ENCODE measurements around the gene NES.

Gene NES, protein sequence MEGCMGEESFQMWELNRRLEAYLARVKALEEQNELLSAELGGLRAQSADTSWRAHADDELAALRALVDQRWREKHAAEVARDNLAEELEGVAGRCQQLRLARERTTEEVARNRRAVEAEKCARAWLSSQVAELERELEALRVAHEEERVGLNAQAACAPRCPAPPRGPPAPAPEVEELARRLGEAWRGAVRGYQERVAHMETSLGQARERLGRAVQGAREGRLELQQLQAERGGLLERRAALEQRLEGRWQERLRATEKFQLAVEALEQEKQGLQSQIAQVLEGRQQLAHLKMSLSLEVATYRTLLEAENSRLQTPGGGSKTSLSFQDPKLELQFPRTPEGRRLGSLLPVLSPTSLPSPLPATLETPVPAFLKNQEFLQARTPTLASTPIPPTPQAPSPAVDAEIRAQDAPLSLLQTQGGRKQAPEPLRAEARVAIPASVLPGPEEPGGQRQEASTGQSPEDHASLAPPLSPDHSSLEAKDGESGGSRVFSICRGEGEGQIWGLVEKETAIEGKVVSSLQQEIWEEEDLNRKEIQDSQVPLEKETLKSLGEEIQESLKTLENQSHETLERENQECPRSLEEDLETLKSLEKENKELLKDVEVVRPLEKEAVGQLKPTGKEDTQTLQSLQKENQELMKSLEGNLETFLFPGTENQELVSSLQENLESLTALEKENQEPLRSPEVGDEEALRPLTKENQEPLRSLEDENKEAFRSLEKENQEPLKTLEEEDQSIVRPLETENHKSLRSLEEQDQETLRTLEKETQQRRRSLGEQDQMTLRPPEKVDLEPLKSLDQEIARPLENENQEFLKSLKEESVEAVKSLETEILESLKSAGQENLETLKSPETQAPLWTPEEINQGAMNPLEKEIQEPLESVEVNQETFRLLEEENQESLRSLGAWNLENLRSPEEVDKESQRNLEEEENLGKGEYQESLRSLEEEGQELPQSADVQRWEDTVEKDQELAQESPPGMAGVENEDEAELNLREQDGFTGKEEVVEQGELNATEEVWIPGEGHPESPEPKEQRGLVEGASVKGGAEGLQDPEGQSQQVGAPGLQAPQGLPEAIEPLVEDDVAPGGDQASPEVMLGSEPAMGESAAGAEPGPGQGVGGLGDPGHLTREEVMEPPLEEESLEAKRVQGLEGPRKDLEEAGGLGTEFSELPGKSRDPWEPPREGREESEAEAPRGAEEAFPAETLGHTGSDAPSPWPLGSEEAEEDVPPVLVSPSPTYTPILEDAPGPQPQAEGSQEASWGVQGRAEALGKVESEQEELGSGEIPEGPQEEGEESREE (N-terminal part only)

DNA sequence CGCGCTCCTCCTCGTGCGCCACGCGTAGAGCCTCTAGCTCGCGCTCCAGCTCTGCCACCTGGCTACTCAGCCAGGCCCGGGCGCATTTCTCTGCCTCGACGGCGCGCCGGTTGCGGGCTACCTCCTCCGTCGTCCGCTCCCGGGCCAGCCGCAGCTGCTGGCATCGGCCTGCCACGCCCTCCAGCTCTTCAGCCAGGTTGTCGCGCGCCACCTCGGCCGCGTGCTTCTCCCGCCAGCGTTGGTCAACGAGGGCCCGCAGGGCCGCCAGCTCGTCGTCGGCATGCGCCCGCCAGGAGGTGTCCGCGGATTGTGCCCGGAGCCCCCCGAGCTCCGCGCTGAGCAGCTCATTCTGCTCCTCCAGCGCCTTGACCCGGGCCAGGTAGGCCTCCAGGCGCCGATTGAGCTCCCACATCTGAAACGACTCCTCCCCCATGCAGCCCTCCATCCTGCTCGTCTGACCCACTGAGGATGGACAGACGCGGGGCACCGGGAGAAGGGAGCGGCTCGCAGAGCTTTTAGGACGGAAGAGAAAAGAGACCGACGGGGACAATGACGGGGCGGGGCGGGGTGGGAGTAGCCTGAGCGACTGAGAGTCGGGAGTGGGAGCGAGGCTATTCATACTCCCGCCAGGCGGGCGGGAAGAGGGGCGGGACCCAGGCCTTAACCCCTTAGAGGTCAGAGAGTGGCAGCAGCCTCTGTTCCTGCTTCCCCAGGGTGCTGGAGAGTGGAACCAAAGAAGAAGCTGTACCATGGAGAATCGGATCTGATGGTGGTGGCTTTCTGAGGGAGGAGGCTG is at the start of gene NES:
Gene NES (minus strand): TSS at position 588 of the 796 bp plus-strand sequence. CDS start 143 bp downstream, at position 445.
- H3K27me3 ChIP-seq (ENCODE audit: control insufficient read depth in 2 of 2, insufficient read depth in 2 of 2, low read length in 2 of 2): peaks cover 33 to 44% of the 10 kb centered on the region in 2 donors
- H3K9me3 ChIP-seq (ENCODE audit: control insufficient read depth in 2 of 2, low read length in 2 of 2): no peaks in the 10 kb centered on the region
- peak within 1 kb of the TSS; percentile 50 to 58 for H3K4me3 ChIP-seq (ENCODE audit: low read length in 2 of 2)
- H3K9ac ChIP-seq (ENCODE audit: low read depth in 1 of 2, low read length in 2 of 2): peak within 1 kb of the TSS in 1 of 2 donors; percentile 43
- no peaks in the 10 kb centered on the region for H3K36me3 ChIP-seq (ENCODE audit: control insufficient read depth in 2 of 2, insufficient read depth in 2 of 2, low read length in 2 of 2)
- H3K4me1 ChIP-seq (ENCODE audit: control insufficient read depth in 2 of 2, insufficient read depth in 2 of 2, low read length in 2 of 2): peaks cover 7 to 10% of the 10 kb centered on the region in 2 donors
- peak within 1 kb of the TSS; percentile 38 to 56 for H3K27ac ChIP-seq (ENCODE audit: low read depth in 2 of 2, low read length in 2 of 2)

DNA sequence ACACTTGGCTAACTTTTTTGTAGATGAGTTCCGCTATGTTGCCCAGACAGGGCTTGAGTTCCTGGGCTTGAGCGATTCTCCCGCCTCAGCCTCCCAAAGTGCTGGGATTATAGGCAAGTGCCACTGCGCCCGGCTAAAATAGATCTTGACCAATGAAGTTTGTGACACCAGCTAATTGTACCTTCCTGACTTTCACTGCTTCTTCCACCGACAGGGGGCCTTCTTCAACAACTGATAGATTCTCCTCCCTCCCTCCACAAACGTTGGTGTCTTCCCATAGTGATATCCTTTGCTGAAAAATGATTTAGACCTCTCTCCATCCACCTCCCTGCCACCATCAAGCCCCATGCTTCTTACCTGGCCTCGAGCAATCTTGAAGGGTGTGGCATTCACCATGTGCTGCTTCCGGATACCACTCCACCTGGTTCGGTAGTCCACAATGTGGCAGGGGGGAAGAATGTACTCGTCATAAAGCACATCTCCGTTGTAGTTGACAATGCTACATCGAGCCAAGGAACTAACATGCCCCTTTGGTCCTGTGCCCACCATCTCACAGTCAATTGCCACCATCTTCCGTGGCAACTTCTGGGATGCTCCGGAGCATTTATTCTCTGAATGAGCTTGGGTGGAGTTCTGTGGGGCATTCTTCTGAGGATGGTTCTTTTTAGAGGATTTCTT is 49.5 kb upstream of the NES start:
- Histone ChIP-seq H3K9me3 (ENCODE audit: control insufficient read depth in 2 of 2, low read length in 2 of 2) (no peaks in the 10 kb centered on the region), H3K4me1 (ENCODE audit: control insufficient read depth in 2 of 2, insufficient read depth in 2 of 2, low read length in 2 of 2) (peaks cover 35 to 36% of the 10 kb centered on the region in 2 donors), H3K9ac (ENCODE audit: low read depth in 1 of 2, low read length in 2 of 2) (peak overlapping the region; percentile 38 to 49), H3K4me3 (ENCODE audit: low read length in 2 of 2) (peak overlapping the region; percentile 46 to 100), H3K27ac (ENCODE audit: low read depth in 2 of 2, low read length in 2 of 2) (no peak overlapping the region), H3K27me3 (ENCODE audit: control insufficient read depth in 2 of 2, insufficient read depth in 2 of 2, low read length in 2 of 2) (no peaks in the 10 kb centered on the region), H3K36me3 (ENCODE audit: control insufficient read depth in 2 of 2, insufficient read depth in 2 of 2, low read length in 2 of 2) (peaks cover 26 to 32% of the 10 kb centered on the region in 2 donors)

DNA sequence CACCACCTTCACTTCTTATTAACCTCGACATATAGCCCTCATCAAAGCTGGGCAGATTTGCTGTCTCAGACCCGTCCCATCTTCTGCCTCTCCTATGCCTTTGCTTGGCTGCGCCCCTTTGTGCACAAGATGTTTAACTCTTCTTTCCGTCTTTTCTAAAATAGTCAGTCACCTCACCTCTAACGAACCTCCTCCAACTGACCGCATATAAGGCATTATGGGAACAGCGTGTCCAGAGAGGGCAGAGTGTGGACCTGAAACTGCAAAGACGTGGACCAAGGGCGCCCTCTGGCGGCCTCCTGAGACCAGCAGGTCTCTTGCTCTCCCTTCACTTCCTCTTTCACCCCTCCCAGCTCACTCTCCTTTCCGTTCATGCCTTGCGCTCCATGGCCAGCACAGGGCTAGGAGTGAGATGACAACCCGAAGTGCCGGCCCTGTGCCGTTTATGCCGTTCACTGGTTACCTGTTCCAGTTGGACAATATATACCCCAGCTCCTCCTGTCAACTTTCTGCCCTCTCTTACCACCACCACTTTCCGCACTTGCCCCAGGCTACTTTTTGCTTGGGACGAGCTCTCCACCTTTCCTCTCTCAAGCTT is 48.6 kb upstream of the NES start:
- Histone ChIP-seq H3K9me3 (ENCODE audit: control insufficient read depth in 2 of 2, low read length in 2 of 2) (no peaks in the 10 kb centered on the region), H3K9ac (ENCODE audit: low read depth in 1 of 2, low read length in 2 of 2) (peak overlapping the region; percentile 44 to 49), H3K36me3 (ENCODE audit: control insufficient read depth in 2 of 2, insufficient read depth in 2 of 2, low read length in 2 of 2) (peaks cover 33 to 40% of the 10 kb centered on the region in 2 donors), H3K4me3 (ENCODE audit: low read length in 2 of 2) (peak overlapping the region; percentile 44 to 100), H3K27me3 (ENCODE audit: control insufficient read depth in 2 of 2, insufficient read depth in 2 of 2, low read length in 2 of 2) (no peaks in the 10 kb centered on the region), H3K27ac (ENCODE audit: low read depth in 2 of 2, low read length in 2 of 2) (no peak overlapping the region), H3K4me1 (ENCODE audit: control insufficient read depth in 2 of 2, insufficient read depth in 2 of 2, low read length in 2 of 2) (peaks cover 35 to 36% of the 10 kb centered on the region in 2 donors)

DNA sequence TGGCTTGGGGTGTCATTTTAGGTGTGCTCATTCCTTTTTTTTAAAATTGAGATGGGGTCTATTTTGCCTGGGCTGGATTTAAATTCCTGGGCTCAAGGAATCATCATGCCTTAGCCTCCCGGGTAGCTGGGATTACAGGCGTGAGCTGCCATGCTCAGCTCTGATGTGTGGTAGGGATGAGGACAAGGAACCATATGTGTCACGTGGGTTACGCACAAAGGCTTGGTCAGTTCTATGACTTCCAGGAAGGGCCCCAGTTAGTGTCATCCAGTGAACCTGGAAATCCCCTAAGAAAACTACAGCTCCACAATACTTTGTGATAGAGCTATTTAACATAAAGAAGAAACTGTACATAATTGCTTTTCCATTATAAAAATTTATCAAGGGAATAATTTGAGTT is 44.3 kb upstream of the NES start:
- H3K4me3 ChIP-seq (ENCODE audit: low read length in 2 of 2): no peak overlapping the region
- H3K27me3 ChIP-seq (ENCODE audit: control insufficient read depth in 2 of 2, insufficient read depth in 2 of 2, low read length in 2 of 2): no peaks in the 10 kb centered on the region
- peaks cover 16 to 19% of the 10 kb centered on the region in 2 donors for H3K4me1 ChIP-seq (ENCODE audit: control insufficient read depth in 2 of 2, insufficient read depth in 2 of 2, low read length in 2 of 2)
- H3K36me3 ChIP-seq (ENCODE audit: control insufficient read depth in 2 of 2, insufficient read depth in 2 of 2, low read length in 2 of 2): peaks cover 35 to 43% of the 10 kb centered on the region in 2 donors
- H3K27ac ChIP-seq (ENCODE audit: low read depth in 2 of 2, low read length in 2 of 2): no peak overlapping the region
- H3K9me3 ChIP-seq (ENCODE audit: control insufficient read depth in 2 of 2, low read length in 2 of 2): no peaks in the 10 kb centered on the region
- H3K9ac ChIP-seq (ENCODE audit: low read depth in 1 of 2, low read length in 2 of 2): no peak overlapping the region

DNA sequence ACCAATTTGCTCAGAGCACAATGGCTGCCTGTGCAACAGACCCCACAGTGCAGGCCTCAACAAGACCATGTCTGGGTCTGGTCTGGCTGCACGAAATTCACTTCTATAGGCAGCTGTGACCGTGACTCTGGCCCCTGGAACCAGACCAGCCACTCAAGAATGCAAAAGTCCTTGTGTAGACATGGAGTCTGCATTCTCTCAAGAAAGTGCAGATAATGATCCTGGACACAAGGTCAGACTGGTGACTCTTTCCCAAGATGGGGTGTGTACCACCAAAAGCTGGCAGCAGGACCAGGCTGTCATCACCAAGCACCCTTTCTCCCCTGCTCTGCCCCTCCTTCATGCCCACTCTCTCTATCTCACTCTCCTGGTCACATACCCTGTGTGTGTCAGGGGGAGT is 43.9 kb upstream of the NES start:
- Histone ChIP-seq H3K9me3 (ENCODE audit: control insufficient read depth in 2 of 2, low read length in 2 of 2) (no peaks in the 10 kb centered on the region), H3K9ac (ENCODE audit: low read depth in 1 of 2, low read length in 2 of 2) (no peak overlapping the region), H3K27ac (ENCODE audit: low read depth in 2 of 2, low read length in 2 of 2) (no peak overlapping the region), H3K27me3 (ENCODE audit: control insufficient read depth in 2 of 2, insufficient read depth in 2 of 2, low read length in 2 of 2) (no peaks in the 10 kb centered on the region), H3K4me3 (ENCODE audit: low read length in 2 of 2) (no peak overlapping the region), H3K4me1 (ENCODE audit: control insufficient read depth in 2 of 2, insufficient read depth in 2 of 2, low read length in 2 of 2) (peaks cover 12 to 15% of the 10 kb centered on the region in 2 donors), H3K36me3 (ENCODE audit: control insufficient read depth in 2 of 2, insufficient read depth in 2 of 2, low read length in 2 of 2) (peaks cover 35 to 43% of the 10 kb centered on the region in 2 donors)

DNA sequence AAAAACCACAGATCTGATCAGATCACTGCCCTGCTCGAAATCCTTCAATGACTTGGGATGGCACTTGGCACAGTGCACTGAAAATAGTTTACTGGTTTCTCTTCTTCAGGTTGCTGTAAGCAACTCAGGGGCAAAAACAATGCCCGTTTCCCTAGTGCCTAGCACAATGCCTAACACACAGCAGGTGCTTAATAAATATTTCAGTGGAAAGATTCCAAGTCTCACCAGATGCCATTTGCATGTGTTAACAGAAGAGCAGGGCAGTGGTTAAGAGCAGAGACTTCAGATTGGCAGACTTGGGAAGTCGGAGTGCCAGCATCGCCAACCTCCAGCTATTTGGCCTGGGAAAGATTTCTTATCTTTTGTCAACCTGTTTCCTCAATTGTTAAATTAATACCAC is 40.1 kb upstream of the NES start:
- peaks cover 10 to 16% of the 10 kb centered on the region in 2 donors for H3K36me3 ChIP-seq (ENCODE audit: control insufficient read depth in 2 of 2, insufficient read depth in 2 of 2, low read length in 2 of 2)
- H3K4me1 ChIP-seq (ENCODE audit: control insufficient read depth in 2 of 2, insufficient read depth in 2 of 2, low read length in 2 of 2): no peaks in the 10 kb centered on the region
- H3K4me3 ChIP-seq (ENCODE audit: low read length in 2 of 2): no peak overlapping the region
- no peaks in the 10 kb centered on the region for H3K9me3 ChIP-seq (ENCODE audit: control insufficient read depth in 2 of 2, low read length in 2 of 2)
- no peak overlapping the region for H3K9ac ChIP-seq (ENCODE audit: low read depth in 1 of 2, low read length in 2 of 2)
- H3K27ac ChIP-seq (ENCODE audit: low read depth in 2 of 2, low read length in 2 of 2): no peak overlapping the region
- H3K27me3 ChIP-seq (ENCODE audit: control insufficient read depth in 2 of 2, insufficient read depth in 2 of 2, low read length in 2 of 2): no peaks in the 10 kb centered on the region

DNA sequence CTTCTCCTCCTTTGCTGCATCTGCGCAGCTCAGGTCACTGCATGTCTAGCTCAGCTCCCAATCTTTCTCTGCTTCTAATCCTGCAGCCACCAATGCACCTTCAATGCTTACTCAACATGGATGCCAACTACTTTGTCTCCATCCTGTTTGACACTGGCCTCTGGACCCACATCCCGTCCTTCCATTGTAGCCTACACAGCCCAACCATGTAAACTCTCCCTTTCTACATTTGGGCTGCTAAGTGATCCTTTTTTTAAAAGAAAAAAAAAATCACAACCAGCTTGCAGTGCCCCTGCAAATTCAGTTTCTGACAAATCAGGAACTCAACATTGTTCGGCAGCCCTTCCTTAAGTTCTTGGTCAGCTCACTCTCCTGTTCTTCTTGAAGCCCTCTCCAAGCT is 37.6 kb upstream of the NES start:
- H3K4me1 ChIP-seq (ENCODE audit: control insufficient read depth in 2 of 2, insufficient read depth in 2 of 2, low read length in 2 of 2): peaks cover 3 to 5% of the 10 kb centered on the region in 2 donors
- no peaks in the 10 kb centered on the region for H3K9me3 ChIP-seq (ENCODE audit: control insufficient read depth in 2 of 2, low read length in 2 of 2)
- no peak overlapping the region for H3K9ac ChIP-seq (ENCODE audit: low read depth in 1 of 2, low read length in 2 of 2)
- no peak overlapping the region for H3K4me3 ChIP-seq (ENCODE audit: low read length in 2 of 2)
- H3K27me3 ChIP-seq (ENCODE audit: control insufficient read depth in 2 of 2, insufficient read depth in 2 of 2, low read length in 2 of 2): no peaks in the 10 kb centered on the region
- H3K27ac ChIP-seq (ENCODE audit: low read depth in 2 of 2, low read length in 2 of 2): no peak overlapping the region
- peaks cover 0 to 1% of the 10 kb centered on the region in 2 donors for H3K36me3 ChIP-seq (ENCODE audit: control insufficient read depth in 2 of 2, insufficient read depth in 2 of 2, low read length in 2 of 2)

DNA sequence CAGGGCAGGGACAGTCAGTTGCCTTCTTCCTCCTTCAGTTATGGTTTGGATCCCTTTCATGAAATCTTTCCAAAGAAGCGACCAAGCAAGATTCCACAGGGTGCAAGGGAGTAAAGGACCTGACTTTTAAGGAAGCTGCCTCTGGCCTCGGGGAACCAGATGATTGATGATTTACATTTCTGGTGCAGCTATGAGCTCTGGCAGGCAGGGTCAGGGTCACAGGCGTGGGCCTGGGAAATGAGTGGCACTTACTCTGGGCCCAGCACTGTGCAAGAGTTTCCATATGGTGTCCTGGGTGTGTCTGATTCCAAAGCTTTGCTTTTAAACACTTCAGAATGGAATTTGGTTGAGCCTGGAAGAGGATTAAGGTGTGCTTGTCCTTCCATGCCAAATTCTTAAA is 35.4 kb upstream of the NES start:
- peaks cover 3 to 8% of the 10 kb centered on the region in 2 donors for H3K4me1 ChIP-seq (ENCODE audit: control insufficient read depth in 2 of 2, insufficient read depth in 2 of 2, low read length in 2 of 2)
- H3K36me3 ChIP-seq (ENCODE audit: control insufficient read depth in 2 of 2, insufficient read depth in 2 of 2, low read length in 2 of 2): no peaks in the 10 kb centered on the region
- no peak overlapping the region for H3K27ac ChIP-seq (ENCODE audit: low read depth in 2 of 2, low read length in 2 of 2)
- no peaks in the 10 kb centered on the region for H3K27me3 ChIP-seq (ENCODE audit: control insufficient read depth in 2 of 2, insufficient read depth in 2 of 2, low read length in 2 of 2)
- H3K4me3 ChIP-seq (ENCODE audit: low read length in 2 of 2): no peak overlapping the region
- no peak overlapping the region for H3K9ac ChIP-seq (ENCODE audit: low read depth in 1 of 2, low read length in 2 of 2)
- no peaks in the 10 kb centered on the region for H3K9me3 ChIP-seq (ENCODE audit: control insufficient read depth in 2 of 2, low read length in 2 of 2)
